HG02870 (cell line): ENCODE results near the gene UGT1A7.

Experiments
- ATAC-seq: cut with Tn5 transposase; IDR thresholded peaks from one replicate; pipeline ENCODE4 v1.9.1; 2021; ENCODE audit warnings: mild to moderate bottlenecking, moderate library complexity; ENCODE audit not compliant: unreplicated experiment

The UGT1A7 gene

GRCh38 chr2:233795735-233796171 lies 114.1 kb downstream of the UGT1A7 start:
- no peak for ATAC-seq

- ATAC-seq, result no peak
Observed at GRCh38 chr2:233796254-233796653, 114.6 kb downstream of the UGT1A7 start.

GRCh38 chr2:233798335-233799086 lies 116.8 kb downstream of the UGT1A7 start:
- ATAC-seq, result no peak

GRCh38 chr2:233799087-233799665 lies 117.5 kb downstream of the UGT1A7 start:
- no peak for ATAC-seq

GRCh38 chr2:233799716-233800115 lies 118.0 kb downstream of the UGT1A7 start:
- no peak for ATAC-seq

- ATAC-seq, result no peak
Observed at GRCh38 chr2:233800208-233800607, 118.5 kb downstream of the UGT1A7 start.

- no peak for ATAC-seq
Observed at GRCh38 chr2:233801357-233802131, 119.8 kb downstream of the UGT1A7 start.

GRCh38 chr2:233802132-233802815 lies 120.6 kb downstream of the UGT1A7 start:
- no peak for ATAC-seq

- ATAC-seq, result no peak
Observed at GRCh38 chr2:233803292-233803911, 121.7 kb downstream of the UGT1A7 start.

GRCh38 chr2:233803994-233804393 lies 122.3 kb downstream of the UGT1A7 start:
- no peak for ATAC-seq

- no peak for ATAC-seq
Observed at GRCh38 chr2:233807215-233807865, 125.6 kb downstream of the UGT1A7 start.

- no peak for ATAC-seq
Observed at GRCh38 chr2:233807966-233808935, 126.5 kb downstream of the UGT1A7 start.

GRCh38 chr2:233810385-233810784 lies 128.7 kb downstream of the UGT1A7 start:
- ATAC-seq, result no peak

- ATAC-seq, result no peak
Observed at GRCh38 chr2:233811087-233811486, 129.4 kb downstream of the UGT1A7 start.

GRCh38 chr2:233811732-233812131 lies 130.0 kb downstream of the UGT1A7 start:
- ATAC-seq, result no peak

GRCh38 chr2:233813236-233814055 lies 131.7 kb downstream of the UGT1A7 start:
- ATAC-seq, result no peak

- no peak for ATAC-seq
Observed at GRCh38 chr2:233814056-233814835, 132.5 kb downstream of the UGT1A7 start.
